Activated CD8-positive, alpha-beta memory T cell treated with anti-CD3 and anti-CD28 coated beads, Interleukin-2, amount 10 ng/mL, durations not matched to agents 7 days and 5 days (primary cell): ENCODE data around the gene DDC. TPM values are rescaled to one million over a fixed set of nuclear protein-coding genes. Genes with fewer than 3 reads are reported as not detected.
"Not testable (repeated sequence)": the region's sequence is repeated elsewhere in the genome, so short reads cannot be mapped to it uniquely, and the experiment has no call there.

ENCODE experiments used
- ATAC-seq: fragments of 150-1000 bp; cut with Tn5 transposase; one replicate; pipeline ENCODE4 v1.10.0; 2021; ENCODE audit warnings: moderate library complexity
- CTCF ChIA-PET: fragments of 350-600 bp; sonication (Branson Sonifier 250); formaldehyde crosslinking; loops from one replicate; lab custom pipeline; 2021; ENCODE audit warnings: antibody characterized with exemption; lab: Charles Lee
- DNase-seq: peaks from one replicate; pipeline ENCODE4 v3.0.0-alpha.2; 2020
- H3K27ac Mint-ChIP-seq: one replicate; pipeline ENCODE4 v1.8.0; 2021; ENCODE audit warnings: mild to moderate bottlenecking, mixed read lengths
- H3K27me3 Mint-ChIP-seq: one replicate; pipeline ENCODE4 v1.8.0; 2021; ENCODE audit warnings: mixed read lengths
- H3K36me3 Mint-ChIP-seq: one replicate; pipeline ENCODE4 v1.8.0; 2021; ENCODE audit warnings: mild to moderate bottlenecking, mixed read lengths
- H3K4me1 Mint-ChIP-seq: one replicate; pipeline ENCODE4 v1.8.0; 2021; ENCODE audit warnings: mixed read lengths
- H3K4me3 Mint-ChIP-seq: one replicate; pipeline ENCODE4 v1.8.0; 2021; ENCODE audit warnings: mild to moderate bottlenecking, moderate library complexity, mixed read lengths
- H3K9me3 Mint-ChIP-seq: one replicate; pipeline ENCODE4 v1.8.0; 2022; ENCODE audit warnings: low read depth, mixed read lengths
- total RNA-seq, 2 experiments: library from RNA; stranded (reverse); gene quantifications; one replicate each; pipeline ENCODE4 v1.2.3, GENCODE V29; 2021

Gene DDC
- total RNA-seq, 2 experiments from 2014 or later, result not detected

DNA sequence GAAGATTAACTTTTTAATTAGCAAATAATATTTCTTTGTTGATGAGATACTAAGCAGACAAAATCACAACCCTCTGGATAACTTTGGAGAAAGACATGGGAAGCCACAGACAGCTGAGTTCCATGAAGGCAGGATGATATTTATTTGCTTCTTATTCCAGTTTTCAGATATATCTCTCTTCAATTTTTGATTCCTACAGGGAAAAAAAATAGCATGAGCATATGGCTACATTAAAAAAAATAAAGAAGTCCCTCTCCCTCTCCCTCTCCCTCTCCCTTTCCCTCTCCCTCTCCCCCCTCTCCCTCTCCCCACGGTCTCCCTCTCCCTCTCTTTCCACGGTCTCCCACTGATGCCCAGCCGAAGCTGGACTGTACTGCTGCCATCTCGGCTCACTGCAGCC is 106.6 kb downstream of the DDC start:
- CTCF ChIA-PET, H3K27ac Mint-ChIP-seq, H3K4me3 Mint-ChIP-seq, H3K27me3 Mint-ChIP-seq, H3K36me3 Mint-ChIP-seq, H3K9me3 Mint-ChIP-seq, DNase-seq, ATAC-seq, H3K4me1 Mint-ChIP-seq: not testable (repeated sequence)

DNA sequence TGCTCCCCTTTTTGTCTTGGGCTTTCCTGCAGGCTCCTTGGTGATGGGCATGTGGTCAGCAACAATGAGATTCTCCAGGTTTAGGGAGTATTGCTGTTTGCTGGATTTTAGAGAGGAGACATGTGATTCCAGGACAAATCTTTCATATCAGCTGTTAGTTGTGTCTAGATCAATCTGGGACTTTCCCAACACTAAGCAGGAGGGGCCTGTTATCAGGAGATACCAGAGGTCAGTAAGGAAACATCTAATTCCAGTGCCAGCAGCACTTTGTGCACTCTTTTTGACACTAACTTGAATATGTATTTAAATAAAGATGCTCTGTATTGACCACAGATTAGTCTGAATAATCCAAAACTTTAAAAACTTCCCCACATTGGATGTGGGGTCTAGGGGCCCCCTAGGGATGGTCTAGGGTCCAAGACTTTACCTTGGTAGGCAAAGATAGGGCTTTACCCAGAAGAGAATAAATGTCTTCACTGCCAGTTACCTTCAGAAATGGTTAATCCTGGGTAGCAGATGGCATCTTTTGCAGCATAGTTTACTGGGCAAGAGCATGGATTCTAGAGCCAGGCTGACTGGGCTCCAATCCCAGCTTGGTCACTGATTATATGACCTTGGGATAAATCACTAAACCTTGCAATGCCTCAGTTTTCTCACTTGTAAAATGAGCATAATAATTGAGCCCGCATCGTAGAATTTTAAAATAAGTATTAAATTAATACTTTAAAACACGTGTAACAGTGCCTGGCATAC is 108.7 kb downstream of the DDC start:
- CTCF ChIA-PET, result interaction anchor here (0.8 kb wide), 1 partner anchor 177 kb away, joined by 3 read pairs; no protein-coding TSS in a partner anchor
- Mint-ChIP-seq H3K4me1 (no peaks in the 10 kb centered on the region), H3K27ac (no peak overlapping the region), H3K27me3 (peaks cover 3% of the 10 kb centered on the region), H3K36me3 (no peaks in the 10 kb centered on the region), H3K9me3 (no peaks in the 10 kb centered on the region), H3K4me3 (no peak overlapping the region)
- DNase-seq (no peak), ATAC-seq (no peak)

DNA sequence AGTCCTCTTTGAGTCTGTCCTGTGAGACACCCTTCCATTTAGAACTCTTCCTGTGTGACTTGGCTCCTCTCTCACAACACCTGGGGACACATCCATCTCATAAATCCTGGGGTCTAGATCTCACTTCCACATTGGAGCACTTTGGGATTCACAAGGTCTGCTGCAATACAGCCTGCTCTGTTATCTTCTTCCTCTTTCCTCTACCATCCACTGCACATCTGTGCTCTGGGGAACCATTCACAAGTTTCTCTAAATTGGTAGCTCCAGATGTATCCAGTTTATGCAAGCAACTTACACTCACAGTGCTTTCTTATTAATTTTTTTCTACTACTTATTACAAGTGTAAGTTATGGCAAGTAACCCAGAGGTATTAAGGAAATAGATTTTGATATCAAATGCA is 109.5 kb downstream of the DDC start:
- CTCF ChIA-PET, result interaction anchor here (0.8 kb wide), 1 partner anchor 178 kb away, joined by 3 read pairs; no protein-coding TSS in a partner anchor
- ATAC-seq, result no peak
- Mint-ChIP-seq H3K4me3 (no peak overlapping the region), H3K27ac (no peak overlapping the region), H3K27me3 (peaks cover 3% of the 10 kb centered on the region), H3K36me3 (no peaks in the 10 kb centered on the region), H3K4me1 (peaks cover 8% of the 10 kb centered on the region), H3K9me3 (no peaks in the 10 kb centered on the region)
- DNase-seq, result no peak

DNA sequence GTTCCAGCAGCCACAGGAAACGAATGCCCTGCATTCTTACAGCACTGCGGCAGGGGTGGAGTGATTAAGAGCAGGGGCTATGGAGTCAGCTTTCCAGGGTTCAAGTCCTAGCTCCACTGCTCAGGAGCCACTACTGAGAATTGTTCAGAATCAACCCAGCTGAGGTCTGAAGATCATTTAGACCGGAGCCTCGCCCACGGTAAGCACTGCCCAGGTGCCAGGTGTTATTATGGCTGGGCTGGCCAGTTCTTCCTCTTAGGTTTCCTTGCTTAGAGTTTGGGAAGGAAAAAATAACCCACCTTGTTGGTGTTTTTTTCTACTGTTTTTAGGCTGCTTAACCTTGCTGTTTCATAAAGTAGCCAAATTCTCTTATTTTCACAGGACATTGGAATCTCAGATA is 110.2 kb downstream of the DDC start:
- Mint-ChIP-seq H3K9me3 (no peaks in the 10 kb centered on the region), H3K27me3 (peaks cover 3% of the 10 kb centered on the region), H3K27ac (no peak overlapping the region), H3K4me3 (no peak overlapping the region), H3K36me3 (no peaks in the 10 kb centered on the region), H3K4me1 (peaks cover 8% of the 10 kb centered on the region)
- ATAC-seq (no peak), DNase-seq (no peak)
- CTCF ChIA-PET, result interaction anchor here (2.4 kb wide), 1 partner anchor 13 kb away, joined by 7 read pairs; no protein-coding TSS in a partner anchor

DNA sequence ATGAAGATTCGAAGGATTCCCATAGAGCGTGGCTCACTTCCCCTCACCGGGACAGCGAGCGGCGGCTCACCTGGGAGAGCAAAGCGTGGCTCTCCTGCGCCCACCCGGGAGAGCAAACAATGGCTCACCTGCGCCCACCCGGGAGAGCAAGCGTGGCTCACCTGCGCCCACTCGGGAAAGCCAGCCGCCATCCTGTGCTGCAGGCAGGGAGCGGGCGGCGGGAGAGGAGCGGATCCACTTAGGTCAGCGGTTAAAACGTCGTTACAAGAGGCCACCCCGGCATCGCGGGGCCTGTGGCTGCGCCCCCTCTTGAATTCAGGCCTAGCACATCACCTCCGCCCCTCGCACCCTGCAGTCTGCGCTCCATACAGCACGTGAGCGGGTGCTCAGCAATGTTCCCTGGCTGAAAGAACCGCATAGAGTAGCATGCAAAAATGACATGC is 114.6 kb downstream of the DDC start:
- H3K36me3 Mint-ChIP-seq, result peaks cover 19% of the 10 kb centered on the region
- peak overlapping the region; percentile 95 for H3K27ac Mint-ChIP-seq
- H3K4me3 Mint-ChIP-seq, result peak overlapping the region; percentile 93
- no peaks in the 10 kb centered on the region for H3K9me3 Mint-ChIP-seq
- CTCF ChIA-PET, result interaction anchor here (0.6 to 1.2 kb wide), 5 partner anchors 16 to 710 kb away, joined by 3 to 5 read pairs (median 3); no protein-coding TSS in a partner anchor
- no peaks in the 10 kb centered on the region for H3K27me3 Mint-ChIP-seq
- peaks cover 38% of the 10 kb centered on the region for H3K4me1 Mint-ChIP-seq
- DNase-seq (peak; percentile 48), ATAC-seq (peak; percentile 18)

DNA sequence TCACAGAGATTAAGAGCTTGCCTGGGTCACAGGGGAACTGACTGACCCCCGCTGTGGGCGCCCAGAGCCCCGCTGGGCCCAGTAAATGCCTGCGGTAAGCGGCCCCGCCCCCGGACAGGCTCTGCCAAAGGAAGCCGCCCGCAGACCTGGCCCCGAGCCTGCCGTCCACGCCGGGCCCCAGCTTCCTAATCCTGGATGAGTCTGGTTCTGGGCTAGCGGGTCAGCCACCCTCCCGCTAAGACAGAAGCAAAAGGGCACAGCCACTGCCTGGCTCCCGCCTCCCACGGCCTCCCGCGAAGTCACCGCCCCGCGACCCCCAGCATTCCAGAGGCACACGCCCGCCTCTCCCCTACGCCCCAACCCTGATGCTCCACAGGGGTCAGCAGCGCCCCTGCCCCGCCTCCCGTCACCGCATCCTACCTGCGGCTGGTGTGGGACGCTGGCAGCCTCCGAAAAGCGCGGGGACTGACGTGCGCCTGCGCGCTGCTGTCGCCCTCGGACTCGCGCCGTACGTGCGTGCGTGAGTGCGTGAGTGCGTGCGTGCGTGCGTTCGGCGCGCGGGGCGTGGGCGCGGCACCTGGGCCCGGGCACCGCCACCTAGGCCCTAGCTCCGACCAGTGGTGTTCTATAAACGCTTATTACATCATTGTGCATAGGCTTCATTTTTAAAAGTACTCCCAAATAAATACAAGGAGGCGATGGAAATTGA is 115.2 kb downstream of the DDC start, which contains the start of gene FIGNL1:
TSS of gene FIGNL1 (minus strand) at position 470 of the 709 bp plus-strand sequence. CDS start 3,063 bp downstream, outside the sequence.
- H3K36me3 Mint-ChIP-seq, result peaks cover 25% of the 10 kb centered on the region
- no peaks in the 10 kb centered on the region for H3K27me3 Mint-ChIP-seq
- no peaks in the 10 kb centered on the region for H3K9me3 Mint-ChIP-seq
- ATAC-seq (peak; percentile 93), DNase-seq (peak; percentile 90)
- H3K27ac Mint-ChIP-seq, result peak within 1 kb of the TSS; percentile 95
- H3K4me1 Mint-ChIP-seq, result peaks cover 44% of the 10 kb centered on the region
- CTCF ChIA-PET, result interaction anchor here (0.6 to 2.2 kb wide), 10 partner anchors 17 to 711 kb away, joined by 3 to 7 read pairs (median 3); no protein-coding TSS in a partner anchor
- peak within 1 kb of the TSS; percentile 93 for H3K4me3 Mint-ChIP-seq

DNA sequence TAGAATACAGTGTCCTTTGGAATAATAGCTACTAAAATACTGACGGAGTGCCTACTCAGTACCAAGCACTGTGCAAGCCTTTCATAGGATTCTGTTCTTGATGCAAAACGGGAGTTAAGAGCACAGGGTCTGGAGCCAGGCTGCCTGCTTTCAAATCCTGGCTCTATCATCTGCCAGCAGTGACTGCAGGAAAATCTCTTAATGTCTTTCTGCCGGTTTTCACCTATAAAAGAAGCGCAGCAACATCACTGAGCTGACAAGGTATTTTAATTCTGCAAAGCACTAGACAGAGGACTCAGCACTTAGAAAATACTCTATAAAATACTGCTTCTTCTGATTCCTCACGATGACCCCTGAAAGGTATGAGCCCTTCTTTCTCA is 115.7 kb downstream of the DDC start:
- no peak for DNase-seq
- Mint-ChIP-seq H3K27me3 (no peaks in the 10 kb centered on the region), H3K27ac (peak overlapping the region; percentile 95), H3K4me3 (peak overlapping the region; percentile 93), H3K36me3 (peaks cover 29% of the 10 kb centered on the region), H3K4me1 (peaks cover 48% of the 10 kb centered on the region), H3K9me3 (no peaks in the 10 kb centered on the region)
- CTCF ChIA-PET, result interaction anchor here (0.8 to 2.2 kb wide), 9 partner anchors 17 to 712 kb away, joined by 3 to 7 read pairs (median 3); no protein-coding TSS in a partner anchor
- ATAC-seq, result no peak

DNA sequence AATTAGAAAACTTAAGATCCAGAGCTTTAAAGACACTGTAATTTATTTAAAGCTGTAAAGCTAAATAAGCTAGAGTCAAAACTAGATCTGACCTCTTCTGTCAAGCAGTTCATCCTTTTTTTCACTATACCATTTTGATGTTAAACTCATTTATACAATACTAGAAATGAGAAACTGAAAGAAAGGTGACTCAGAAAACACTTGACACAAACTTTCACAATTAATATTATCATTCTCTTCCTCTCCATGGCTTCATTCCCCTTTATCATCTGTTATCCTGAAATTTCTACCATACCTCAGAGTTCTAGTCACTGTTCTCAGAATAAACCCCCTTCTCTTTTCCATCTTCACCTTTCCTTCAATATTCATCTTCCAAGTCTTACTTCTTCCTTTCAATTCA is 116.4 kb downstream of the DDC start:
- CTCF ChIA-PET, result interaction anchor here (1.0 to 2.2 kb wide), 8 partner anchors 19 to 356 kb away, joined by 3 to 7 read pairs (median 4); no protein-coding TSS in a partner anchor
- Mint-ChIP-seq H3K27ac (peak overlapping the region; percentile 95), H3K36me3 (peaks cover 35% of the 10 kb centered on the region), H3K4me1 (peaks cover 53% of the 10 kb centered on the region), H3K9me3 (no peaks in the 10 kb centered on the region), H3K27me3 (no peaks in the 10 kb centered on the region), H3K4me3 (peak overlapping the region; percentile 93)
- no peak for ATAC-seq
- DNase-seq, result no peak

DNA sequence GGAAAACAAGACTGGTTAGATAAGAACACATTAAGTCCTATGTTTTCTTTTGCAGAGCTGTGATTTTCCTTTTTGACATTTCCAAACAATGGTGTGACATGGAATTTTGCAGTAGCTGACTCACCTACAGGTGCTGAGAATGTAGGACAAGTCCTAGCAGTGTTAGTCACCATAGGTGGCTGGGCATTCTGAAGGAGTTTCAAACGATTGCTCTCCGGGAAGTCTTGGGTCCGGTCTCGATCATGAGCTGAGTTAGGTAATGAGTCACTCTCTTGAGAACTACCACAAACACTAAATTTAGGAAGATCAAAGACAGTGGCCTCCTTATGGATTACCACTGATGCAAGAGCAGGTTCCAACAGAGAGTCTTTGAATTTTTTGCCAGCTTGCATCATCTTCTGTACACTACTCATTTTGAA is 118.7 kb downstream of the DDC start:
- peak; percentile 51 for DNase-seq
- peak overlapping the region; percentile 16 for H3K27ac Mint-ChIP-seq
- ATAC-seq, result peak; percentile 6

DNA sequence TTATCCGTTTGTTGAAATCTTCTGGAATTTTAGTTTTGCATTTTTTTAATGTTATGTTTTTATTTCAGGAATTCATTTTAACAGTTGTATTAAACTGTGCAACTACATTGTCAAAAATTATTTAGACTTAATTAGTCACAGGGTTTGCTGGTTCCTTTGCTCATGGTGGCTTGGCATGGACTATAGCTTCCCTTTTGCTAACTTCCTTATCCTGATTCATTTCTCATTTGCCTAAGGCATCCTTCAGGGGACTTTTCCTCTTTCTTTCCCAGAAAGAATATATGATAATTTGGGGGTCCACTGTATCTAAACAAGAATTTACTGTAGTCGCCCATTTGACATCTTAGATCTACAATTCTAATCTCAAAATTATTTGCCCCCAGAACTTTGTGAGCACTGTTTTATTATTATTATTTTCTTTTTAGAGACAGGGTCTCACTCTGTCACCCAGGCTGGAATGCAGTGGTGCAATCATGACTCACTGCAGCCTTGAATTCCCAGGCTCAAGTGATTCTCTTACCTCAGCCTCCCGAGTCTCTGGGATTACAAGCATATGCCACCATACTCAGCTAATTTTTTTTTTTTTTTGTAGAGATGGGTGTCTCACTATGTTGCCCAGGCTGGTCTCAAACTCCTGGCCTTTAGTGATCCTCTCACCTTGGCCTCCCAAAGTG is 128.9 kb downstream of the DDC start:
- no peak for DNase-seq
- H3K27ac Mint-ChIP-seq, result no peak overlapping the region
- no peak overlapping the region for H3K4me3 Mint-ChIP-seq
- CTCF ChIA-PET, result no interaction called here
- H3K27me3 Mint-ChIP-seq, result no peaks in the 10 kb centered on the region
- H3K4me1 Mint-ChIP-seq, result no peaks in the 10 kb centered on the region
- H3K36me3 Mint-ChIP-seq, result peaks cover 40% of the 10 kb centered on the region
- H3K9me3 Mint-ChIP-seq, result peaks cover 3% of the 10 kb centered on the region
- no peak for ATAC-seq

More for the DNA sequence above, 118.7 kb downstream of the DDC start:
- H3K4me1 Mint-ChIP-seq, result peaks cover 55% of the 10 kb centered on the region
- no peak overlapping the region for H3K4me3 Mint-ChIP-seq
- CTCF ChIA-PET, result interaction anchor here (1.7 to 2.1 kb wide), 3 partner anchors 22 to 714 kb away, joined by 5 to 9 read pairs (median 5); no protein-coding TSS in a partner anchor
- no peaks in the 10 kb centered on the region for H3K9me3 Mint-ChIP-seq
- peaks cover 49% of the 10 kb centered on the region for H3K36me3 Mint-ChIP-seq
- H3K27me3 Mint-ChIP-seq, result no peaks in the 10 kb centered on the region

DNA sequence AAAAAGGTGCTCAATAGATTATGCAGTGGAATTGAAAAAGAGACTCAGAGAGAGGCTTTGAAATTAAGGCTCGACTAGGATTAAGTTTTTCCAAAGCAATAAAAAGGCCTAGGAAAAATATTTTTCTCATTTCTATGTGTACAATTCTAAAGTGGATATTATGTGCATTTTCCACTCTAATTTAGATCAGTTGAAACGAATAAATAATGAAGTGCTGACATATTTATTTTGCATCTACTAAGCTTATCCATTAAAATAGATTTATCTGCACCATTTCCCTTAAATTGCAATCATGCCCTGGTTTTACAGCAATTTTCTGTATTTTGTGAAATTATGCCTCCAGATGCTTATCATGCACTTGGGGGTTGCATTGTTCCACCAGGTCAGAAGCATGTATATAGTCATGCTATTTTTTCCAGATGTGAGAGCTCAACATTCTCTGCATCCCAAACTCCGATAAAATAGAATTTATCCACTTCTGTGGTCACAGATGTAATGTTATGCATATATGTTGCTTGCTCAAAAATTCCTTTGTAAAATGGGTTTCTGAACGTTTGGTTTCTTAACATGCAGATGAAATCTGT is 133.4 kb downstream of the DDC start:
- Mint-ChIP-seq H3K4me1 (no peaks in the 10 kb centered on the region), H3K4me3 (no peak overlapping the region), H3K36me3 (peaks cover 7% of the 10 kb centered on the region), H3K27ac (no peak overlapping the region), H3K9me3 (no peaks in the 10 kb centered on the region), H3K27me3 (no peaks in the 10 kb centered on the region)
- CTCF ChIA-PET, result interaction anchor here (1.1 to 2.5 kb wide), 3 partner anchors 11 to 226 kb away, joined by 3 to 15 read pairs (median 7); no protein-coding TSS in a partner anchor
- ATAC-seq (no peak), DNase-seq (no peak)

DNA sequence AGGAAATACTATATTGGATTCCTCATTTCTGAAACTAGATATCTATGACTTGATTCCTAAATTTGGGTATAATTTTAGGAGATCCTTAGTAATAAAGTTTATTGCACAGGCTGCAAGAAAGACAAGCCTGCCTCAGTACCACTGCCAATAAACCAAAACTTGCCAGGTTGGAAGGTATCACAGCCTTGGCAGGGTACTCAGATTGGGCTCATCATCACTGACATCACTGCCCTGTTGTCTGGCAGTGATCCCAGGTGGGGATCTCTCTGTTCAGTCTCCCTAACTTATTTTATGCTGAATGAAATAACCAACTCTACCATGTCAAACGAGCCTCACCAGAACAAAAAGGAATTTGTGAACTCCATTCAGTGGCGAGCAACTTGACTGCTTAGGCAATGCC is 133.9 kb downstream of the DDC start:
- ATAC-seq, result no peak
- Mint-ChIP-seq H3K27ac (no peak overlapping the region), H3K4me1 (no peaks in the 10 kb centered on the region), H3K36me3 (peaks cover 6% of the 10 kb centered on the region), H3K27me3 (no peaks in the 10 kb centered on the region), H3K4me3 (no peak overlapping the region), H3K9me3 (no peaks in the 10 kb centered on the region)
- DNase-seq, result no peak
- CTCF ChIA-PET, result no interaction called here
